DOHH2 (cell line): ENCODE data around the gene TDRD9.

Experiments
- CTCF ChIP-seq: fragments of 200-600 bp; sonication (generic); IDR thresholded peaks from one replicate; pipeline ENCODE4 v1.5.1; 2014; ENCODE audit warnings: antibody characterized with exemption, mild to moderate bottlenecking, low read depth, low read length; ENCODE audit not compliant: poor library complexity, severe bottlenecking
- EZH2phosphoT487 ChIP-seq: fragments of 200-600 bp; sonication (generic); IDR thresholded peaks from 2 replicates; pipeline ENCODE4 v1.6.1; 2017; ENCODE audit warnings: borderline replicate concordance, mild to moderate bottlenecking, antibody characterized with exemption, low read length, moderate library complexity, mixed read lengths

GRCh38 chr14:103890052-103890371, 38.2 kb upstream of the TDRD9 start:
- TF ChIP-seq CTCF (no peak), EZH2phosphoT487 (no peak)
